Cardiac muscle cell (in vitro differentiated cells and primary cell): ENCODE data around the gene MTURN. TPM values are rescaled to one million over a fixed set of nuclear protein-coding genes. Genes with fewer than 3 reads are reported as not detected.

ENCODE experiments used
- DNase-seq, 2 donors: peaks; one replicate each; pipeline versions ENCODE4 v3.0.0 to v3.0.0-alpha.2; 2010 to 2017; ENCODE audit warnings: low read depth in 1 of 2, low spot score in 1 of 2
- H3K27ac ChIP-seq: fragments of 200-600 bp; sonication (generic); 2 replicates; pipeline ENCODE4 v1.5.1; 2016
- H3K27me3 ChIP-seq: fragments of 200-600 bp; sonication (generic); 2 replicates; pipeline ENCODE4 v1.6.0; 2016; ENCODE audit warnings: control low read depth
- H3K36me3 ChIP-seq: fragments of 200-600 bp; sonication (generic); 2 replicates; pipeline ENCODE4 v1.5.1; 2016; ENCODE audit warnings: control low read depth
- H3K4me1 ChIP-seq: fragments of 200-600 bp; sonication (generic); 2 replicates; pipeline ENCODE4 v1.8.1; 2017; ENCODE audit warnings: low read depth, mild to moderate bottlenecking, mixed run types
- H3K4me3 ChIP-seq: fragments of 200-600 bp; sonication (generic); 2 replicates; pipeline ENCODE4 v1.5.1; 2016; ENCODE audit warnings: mild to moderate bottlenecking
- H3K9me3 ChIP-seq: fragments of 200-600 bp; sonication (generic); 2 replicates; pipeline ENCODE4 v1.5.1; 2017; ENCODE audit warnings: low read depth, mild to moderate bottlenecking, control low read depth
- CTCF ChIP-seq: IDR thresholded peaks from 2 replicates; pipeline ENCODE4 v1.5.1; 2012; ENCODE audit warnings: low read depth, mild to moderate bottlenecking, low read length
- polyA plus RNA-seq: library from polyadenylated mRNA; unstranded; fragments of >200 nt; fragmentation: Nextera tagmentation; extraction: Ambion mirVana; gene quantifications from 2 replicates; pipeline ENCODE4 v1.2.1, GENCODE V29; 2016
- total RNA-seq: library from RNA; depleted of rRNA; stranded (reverse); fragments of >200 nt; gene quantifications from 2 replicates; pipeline ENCODE4 v1.2.3, GENCODE V29; 2016

The MTURN gene
- total and polyA plus RNA-seq, 2 experiments from 2014 or later, result 11.2 to 39.3 TPM

GRCh38 chr7:30144657-30145306 lies 10.0 kb downstream of the MTURN start:
- no peak for DNase-seq
- Histone ChIP-seq H3K4me3 (no peak overlapping the region), H3K9me3 (no peaks in the 10 kb centered on the region), H3K27me3 (no peaks in the 10 kb centered on the region), H3K27ac (no peak overlapping the region), H3K4me1 (peaks cover 38% of the 10 kb centered on the region), H3K36me3 (no peaks in the 10 kb centered on the region)
- no peak for TF ChIP-seq CTCF

GRCh38 chr7:30145426-30145970 lies 10.7 kb downstream of the MTURN start:
- no peak for DNase-seq
- TF ChIP-seq CTCF, result no peak

DNA sequence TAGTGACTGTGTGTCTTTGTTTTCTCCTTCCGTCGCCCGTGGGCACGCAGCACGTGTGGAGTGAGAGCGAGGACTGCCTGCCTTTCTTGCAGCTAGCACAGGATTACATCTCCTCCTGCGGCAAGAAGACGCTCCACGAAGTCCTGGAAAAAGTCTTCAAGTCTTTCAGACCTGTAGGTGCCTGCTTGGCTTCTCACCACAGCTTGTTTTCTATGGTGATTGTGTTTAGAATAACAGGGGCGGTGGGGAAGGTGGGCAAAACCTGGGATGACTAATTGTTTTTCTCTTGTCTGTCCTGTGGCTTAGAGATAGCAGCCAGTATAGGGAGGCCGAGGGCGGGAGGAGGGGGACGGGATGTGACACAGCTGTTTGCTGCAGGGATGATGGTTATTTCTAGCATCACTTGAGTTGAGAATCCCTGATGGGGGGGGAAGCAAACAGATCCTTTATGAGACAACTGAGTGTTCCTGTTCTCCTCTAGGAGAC lies 11.4 kb downstream of the MTURN start:
- Histone ChIP-seq H3K4me3 (no peak overlapping the region), H3K9me3 (no peaks in the 10 kb centered on the region), H3K27me3 (no peaks in the 10 kb centered on the region), H3K4me1 (peaks cover 38% of the 10 kb centered on the region), H3K27ac (no peak overlapping the region), H3K36me3 (no peaks in the 10 kb centered on the region)
- peak; percentile 24 to 34 for DNase-seq
- no peak for TF ChIP-seq CTCF

More at GRCh38 chr7:30145426-30145970, 10.7 kb downstream of the MTURN start:
- H3K4me3 ChIP-seq, result no peak overlapping the region
- no peak overlapping the region for H3K27ac ChIP-seq
- no peaks in the 10 kb centered on the region for H3K9me3 ChIP-seq
- peaks cover 38% of the 10 kb centered on the region for H3K4me1 ChIP-seq
- H3K36me3 ChIP-seq, result no peaks in the 10 kb centered on the region
- no peaks in the 10 kb centered on the region for H3K27me3 ChIP-seq

DNA sequence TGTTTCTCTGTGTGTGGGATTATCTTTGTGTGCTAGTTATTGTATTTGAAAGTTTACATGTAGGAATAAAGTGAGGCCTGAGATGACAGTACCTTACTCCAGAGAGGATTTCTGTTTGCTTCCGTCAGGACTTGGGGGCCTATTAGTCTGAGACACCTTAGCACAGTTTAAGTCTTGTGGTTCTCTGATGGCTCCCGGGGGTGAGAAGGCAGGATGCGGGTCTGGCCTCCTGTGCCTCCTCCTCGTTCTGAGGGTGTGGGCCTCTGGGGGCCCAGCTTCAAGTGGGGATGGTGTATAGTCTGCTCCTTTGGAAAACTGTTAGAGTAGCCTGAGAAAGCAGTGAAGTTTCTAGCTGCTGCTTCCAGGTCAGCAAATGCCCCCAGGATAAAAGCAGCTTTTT lies 12.4 kb downstream of the MTURN start:
- Histone ChIP-seq H3K4me3 (no peak overlapping the region), H3K27ac (no peak overlapping the region), H3K36me3 (no peaks in the 10 kb centered on the region), H3K9me3 (no peaks in the 10 kb centered on the region), H3K27me3 (no peaks in the 10 kb centered on the region), H3K4me1 (peaks cover 34% of the 10 kb centered on the region)
- DNase-seq, result no peak
- no peak for TF ChIP-seq CTCF

DNA sequence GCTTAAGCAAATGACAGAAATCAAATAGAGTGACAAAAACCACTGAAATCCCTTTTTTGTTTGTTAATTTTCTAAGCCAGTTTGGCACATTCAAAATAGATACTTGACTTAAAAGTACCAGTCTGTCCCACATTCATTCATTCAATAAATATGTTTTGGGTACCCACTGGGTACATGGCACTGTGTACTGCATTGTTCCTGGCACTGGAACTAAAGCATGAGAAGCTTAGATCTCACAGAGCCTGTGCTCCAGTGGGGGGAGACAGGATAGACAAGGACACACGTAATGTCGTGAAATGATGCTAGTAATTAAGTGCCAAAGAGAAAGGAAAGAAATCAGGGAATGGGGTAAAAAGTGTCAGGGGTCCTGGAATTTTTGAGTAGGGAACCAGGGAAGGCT lies 13.0 kb downstream of the MTURN start:
- H3K4me1 ChIP-seq, result peaks cover 29% of the 10 kb centered on the region
- no peaks in the 10 kb centered on the region for H3K27me3 ChIP-seq
- no peaks in the 10 kb centered on the region for H3K9me3 ChIP-seq
- DNase-seq, result no peak
- H3K36me3 ChIP-seq, result no peaks in the 10 kb centered on the region
- no peak for TF ChIP-seq CTCF
- H3K27ac ChIP-seq, result no peak overlapping the region
- H3K4me3 ChIP-seq, result no peak overlapping the region
